OCI-LY1 (cell line): ENCODE data around the gene SMOC2.

ENCODE experiments used
- H2AFZ ChIP-seq: fragments of 200-600 bp; sonication (generic), shearing (Covaris generic); 2 replicates; pipeline ENCODE4 v1.6.0; 2014; ENCODE audit warnings: antibody characterized with exemption, mild to moderate bottlenecking, low read length
- H3F3A ChIP-seq: fragments of 200-600 bp; sonication (generic), shearing (Covaris generic); 2 replicates; pipeline ENCODE4 v1.6.0; 2014; ENCODE audit warnings: mild to moderate bottlenecking, antibody characterized with exemption, low read length, moderate library complexity; ENCODE audit not compliant: insufficient read depth
- H3K27ac ChIP-seq: fragments of 200-600 bp; sonication (generic); 2 replicates; pipeline ENCODE4 v1.5.1; 2014; ENCODE audit warnings: low read length, mixed run types, mild to moderate bottlenecking, low read depth; ENCODE audit not compliant: poor library complexity, severe bottlenecking
- H3K27me3 ChIP-seq: fragments of 200-600 bp; sonication (generic); 2 replicates; pipeline ENCODE4 v1.6.0; 2014; ENCODE audit warnings: antibody characterized with exemption, mild to moderate bottlenecking, low read length, moderate library complexity; ENCODE audit not compliant: insufficient read depth
- H3K36me3 ChIP-seq: fragments of 200-600 bp; sonication (generic); 2 replicates; pipeline ENCODE4 v1.6.1; 2014; ENCODE audit warnings: mild to moderate bottlenecking, antibody characterized with exemption, low read length, moderate library complexity, mixed read lengths; ENCODE audit not compliant: insufficient read depth
- H3K4me1 ChIP-seq: fragments of 200-600 bp; sonication (generic); 2 replicates; pipeline ENCODE4 v1.5.1; 2014; ENCODE audit warnings: mild to moderate bottlenecking, low read length, moderate library complexity; ENCODE audit not compliant: insufficient read depth, severe bottlenecking
- H3K4me2 ChIP-seq: fragments of 200-600 bp; sonication (generic), shearing (Covaris generic); 2 replicates; pipeline ENCODE4 v1.6.1; 2014; ENCODE audit warnings: low read length
- H3K4me3 ChIP-seq: fragments of 200-600 bp; sonication (generic); 2 replicates; pipeline ENCODE4 v1.5.1; 2014; ENCODE audit warnings: low read length, low read depth, mild to moderate bottlenecking, mixed read lengths; ENCODE audit not compliant: poor library complexity, severe bottlenecking
- H3K79me2 ChIP-seq: fragments of 200-600 bp; shearing (Covaris generic); 2 replicates; pipeline ENCODE4 v1.6.1; 2016; ENCODE audit warnings: mixed run types, low read length, mixed read lengths; ENCODE audit not compliant: insufficient read depth
- H3K9ac ChIP-seq: fragments of 200-600 bp; sonication (generic), shearing (Covaris generic); 2 replicates; pipeline ENCODE4 v1.6.1; 2014; ENCODE audit warnings: mild to moderate bottlenecking, low read length, mixed read lengths
- H3K9me2 ChIP-seq: fragments of 200-600 bp; sonication (generic), shearing (Covaris generic); 2 replicates; pipeline ENCODE4 v1.6.1; 2014; ENCODE audit warnings: low read depth, mild to moderate bottlenecking, low read length, mixed read lengths
- H3K9me3 ChIP-seq: fragments of 200-600 bp; shearing (Covaris generic); 2 replicates; pipeline ENCODE4 v1.6.1; 2014; ENCODE audit warnings: low read length, mixed read lengths
- H4K20me1 ChIP-seq: fragments of 200-600 bp; sonication (generic), shearing (Covaris generic); 2 replicates; pipeline ENCODE4 v1.6.0; 2016; ENCODE audit warnings: mild to moderate bottlenecking, low read length; ENCODE audit not compliant: insufficient read depth
- EZH2 ChIP-seq: fragments of 200-600 bp; sonication (generic), shearing (Covaris generic); IDR thresholded peaks from 2 replicates; pipeline ENCODE4 v1.8.0; 2017; ENCODE audit warnings: borderline replicate concordance, mixed run types, mild to moderate bottlenecking, antibody characterized with exemption, low read length, moderate library complexity, mixed read lengths
- TF ChIP-seq, protein P1 (sequence below): fragments of 200-600 bp; sonication (generic), shearing (Covaris generic); IDR thresholded peaks from 2 replicates; pipeline ENCODE4 v1.5.1; 2017; ENCODE audit warnings: mild to moderate bottlenecking, antibody characterized with exemption, low read length, moderate library complexity, mixed read lengths

Gene SMOC2

GRCh38 chr6:168545428-168545827 is 104.4 kb downstream of the SMOC2 start:
- H3K9ac ChIP-seq = no peak overlapping the region

DNA sequence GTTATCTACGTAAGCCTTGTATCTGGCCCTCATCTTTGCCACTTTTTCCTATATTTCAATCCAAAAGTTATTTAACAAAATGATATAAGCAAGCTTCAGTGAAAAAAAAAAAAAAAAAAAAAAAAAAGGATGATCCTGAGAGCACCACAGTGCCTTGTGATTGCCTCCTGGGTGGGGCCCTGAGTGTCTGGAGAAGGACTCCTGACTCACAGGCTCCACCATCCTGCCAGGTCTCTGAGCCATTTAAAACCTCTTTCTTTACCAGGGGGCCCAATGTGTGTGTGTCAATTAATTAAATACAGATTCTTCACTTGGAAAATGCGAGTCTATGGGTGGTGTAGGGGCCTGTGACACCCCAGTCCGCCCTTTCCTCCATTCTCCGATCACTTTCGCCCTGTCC is 105.2 kb downstream of the SMOC2 start:
- Histone ChIP-seq H3K9me2 (no peaks in the 10 kb centered on the region), H3K36me3 (no peaks in the 10 kb centered on the region), H2AFZ (no peak overlapping the region), H4K20me1 (no peaks in the 10 kb centered on the region), H3K9me3 (no peaks in the 10 kb centered on the region), H3K27me3 (peaks cover 6% of the 10 kb centered on the region; the same call in 1 of the 2 replicates), H3K4me2 (no peak overlapping the region), H3K4me1 (no peaks in the 10 kb centered on the region), H3K79me2 (no peaks in the 10 kb centered on the region), H3K4me3 (no peak overlapping the region), H3K9ac (no peak overlapping the region), H3F3A (no peaks in the 10 kb centered on the region), H3K27ac (no peak overlapping the region)
- TF ChIP-seq EZH2 = no peak
- TF ChIP-seq, protein P1, sequence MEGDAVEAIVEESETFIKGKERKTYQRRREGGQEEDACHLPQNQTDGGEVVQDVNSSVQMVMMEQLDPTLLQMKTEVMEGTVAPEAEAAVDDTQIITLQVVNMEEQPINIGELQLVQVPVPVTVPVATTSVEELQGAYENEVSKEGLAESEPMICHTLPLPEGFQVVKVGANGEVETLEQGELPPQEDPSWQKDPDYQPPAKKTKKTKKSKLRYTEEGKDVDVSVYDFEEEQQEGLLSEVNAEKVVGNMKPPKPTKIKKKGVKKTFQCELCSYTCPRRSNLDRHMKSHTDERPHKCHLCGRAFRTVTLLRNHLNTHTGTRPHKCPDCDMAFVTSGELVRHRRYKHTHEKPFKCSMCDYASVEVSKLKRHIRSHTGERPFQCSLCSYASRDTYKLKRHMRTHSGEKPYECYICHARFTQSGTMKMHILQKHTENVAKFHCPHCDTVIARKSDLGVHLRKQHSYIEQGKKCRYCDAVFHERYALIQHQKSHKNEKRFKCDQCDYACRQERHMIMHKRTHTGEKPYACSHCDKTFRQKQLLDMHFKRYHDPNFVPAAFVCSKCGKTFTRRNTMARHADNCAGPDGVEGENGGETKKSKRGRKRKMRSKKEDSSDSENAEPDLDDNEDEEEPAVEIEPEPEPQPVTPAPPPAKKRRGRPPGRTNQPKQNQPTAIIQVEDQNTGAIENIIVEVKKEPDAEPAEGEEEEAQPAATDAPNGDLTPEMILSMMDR = no peak

More at GRCh38 chr6:168545428-168545827, 104.4 kb downstream of the SMOC2 start:
- no peaks in the 10 kb centered on the region for H3K9me2 ChIP-seq
- TF ChIP-seq EZH2 = no peak
- TF ChIP-seq, protein P1 = no peak
- H3K79me2 ChIP-seq = no peaks in the 10 kb centered on the region
- H3K9me3 ChIP-seq = no peaks in the 10 kb centered on the region
- H4K20me1 ChIP-seq = no peaks in the 10 kb centered on the region
- H3K4me2 ChIP-seq = no peak overlapping the region
- no peaks in the 10 kb centered on the region for H3K36me3 ChIP-seq
- peaks cover 6% of the 10 kb centered on the region; the same call in 1 of the 2 replicates for H3K27me3 ChIP-seq
- no peaks in the 10 kb centered on the region for H3K4me1 ChIP-seq
- no peak overlapping the region for H3K27ac ChIP-seq
- H2AFZ ChIP-seq = no peak overlapping the region
- H3K4me3 ChIP-seq = no peak overlapping the region
- no peaks in the 10 kb centered on the region for H3F3A ChIP-seq

DNA sequence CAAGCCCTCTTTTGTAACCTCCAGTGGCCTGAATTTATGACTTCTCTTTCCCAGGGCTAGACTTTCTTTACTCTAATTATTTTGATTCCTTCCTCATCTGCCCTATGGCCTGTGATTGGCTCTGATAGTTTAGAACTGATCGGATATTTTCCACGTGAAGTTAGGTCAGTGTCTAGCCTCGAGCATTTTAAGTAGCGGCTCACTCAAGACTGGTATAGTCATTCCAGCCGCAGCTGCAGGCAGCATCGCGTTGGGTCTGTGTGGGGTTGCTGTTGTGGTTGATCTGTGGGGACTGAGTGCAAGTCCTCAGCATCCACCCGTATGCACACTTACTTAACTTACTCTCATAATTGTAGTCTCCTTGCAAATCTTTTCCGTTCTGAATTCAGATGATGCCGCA is 105.7 kb downstream of the SMOC2 start:
- Histone ChIP-seq H3K9me3 (no peaks in the 10 kb centered on the region), H4K20me1 (no peaks in the 10 kb centered on the region), H3K9ac (no peak overlapping the region), H3K4me2 (no peak overlapping the region), H3K4me1 (no peaks in the 10 kb centered on the region), H3K79me2 (no peaks in the 10 kb centered on the region), H3K36me3 (no peaks in the 10 kb centered on the region), H2AFZ (no peak overlapping the region), H3K27ac (no peak overlapping the region), H3F3A (no peaks in the 10 kb centered on the region), H3K27me3 (peaks cover 6% of the 10 kb centered on the region; the same call in 1 of the 2 replicates), H3K9me2 (no peaks in the 10 kb centered on the region), H3K4me3 (no peak overlapping the region)
- TF ChIP-seq EZH2 = no peak
- TF ChIP-seq, protein P1 = no peak
